ENCODE results near the gene OR2T4.

The OR2T4 gene, protein sequence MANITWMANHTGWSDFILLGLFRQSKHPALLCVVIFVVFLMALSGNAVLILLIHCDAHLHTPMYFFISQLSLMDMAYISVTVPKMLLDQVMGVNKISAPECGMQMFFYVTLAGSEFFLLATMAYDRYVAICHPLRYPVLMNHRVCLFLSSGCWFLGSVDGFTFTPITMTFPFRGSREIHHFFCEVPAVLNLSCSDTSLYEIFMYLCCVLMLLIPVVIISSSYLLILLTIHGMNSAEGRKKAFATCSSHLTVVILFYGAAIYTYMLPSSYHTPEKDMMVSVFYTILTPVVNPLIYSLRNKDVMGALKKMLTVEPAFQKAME

DNA sequence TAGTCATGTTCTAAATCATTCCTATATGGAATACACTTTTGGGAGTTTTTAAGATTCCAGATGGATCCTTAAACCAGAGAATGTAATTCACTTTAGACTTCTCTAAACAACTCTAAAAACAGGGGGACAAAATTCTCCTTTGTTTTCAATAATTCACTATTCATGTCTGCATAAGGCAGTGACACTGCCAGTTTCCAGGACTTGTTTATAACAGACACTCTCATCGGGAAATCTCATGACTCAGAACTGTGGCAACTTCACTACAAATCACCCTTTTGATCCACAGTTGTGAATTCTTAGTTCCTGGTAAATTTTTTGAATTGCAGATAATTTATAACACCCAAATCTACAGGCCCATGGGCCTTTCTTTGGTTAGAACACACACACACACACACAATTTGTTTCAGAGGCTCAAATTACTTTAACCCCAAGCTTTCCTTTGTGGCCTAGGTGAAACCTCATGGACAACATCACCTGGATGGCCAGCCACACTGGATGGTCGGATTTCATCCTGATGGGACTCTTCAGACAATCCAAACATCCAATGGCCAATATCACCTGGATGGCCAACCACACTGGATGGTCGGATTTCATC, at the start of gene OR2T4:
TSS of gene OR2T4 (plus strand) at position 545 of the 595 bp plus-strand sequence. CDS start at position 545, 0 bp downstream.
- Histone ChIP-seq H3K9me3 (ENCODE audit: control insufficient read depth, low read length) (peaks cover 9% of the 10 kb centered on the region), H3K9ac (ENCODE audit: low read length) (no peak within 1 kb of the TSS), H3K4me1 (ENCODE audit: control insufficient read depth, insufficient read depth, low read length) (no peaks in the 10 kb centered on the region), H3K27me3 (replicated peaks; ENCODE audit: control insufficient read depth, insufficient read depth, low read length) (no peaks in the 10 kb centered on the region), H3K4me3 (ENCODE audit: low read length) (no peak within 1 kb of the TSS), H3K36me3 (ENCODE audit: control insufficient read depth, insufficient read depth, low read length, severe bottlenecking) (no peaks in the 10 kb centered on the region)
- no peak for DNase-seq (ENCODE audit: low read depth)

GRCh38 chr1:248316796-248317195, 44.7 kb upstream of the OR2T4 start:
- no peak overlapping the region for H3K4me3 ChIP-seq (ENCODE audit: low read length)
- no peaks in the 10 kb centered on the region for H3K36me3 ChIP-seq (ENCODE audit: control insufficient read depth, insufficient read depth, low read length, severe bottlenecking)
- no peaks in the 10 kb centered on the region for H3K4me1 ChIP-seq (ENCODE audit: control insufficient read depth, insufficient read depth, low read length)
- no peak for DNase-seq (ENCODE audit: low read depth)
- no peak overlapping the region for H3K9ac ChIP-seq (ENCODE audit: low read length)
- H3K27me3 ChIP-seq (replicated peaks; ENCODE audit: control insufficient read depth, insufficient read depth, low read length): no peaks in the 10 kb centered on the region
- peaks cover 16% of the 10 kb centered on the region for H3K9me3 ChIP-seq (ENCODE audit: control insufficient read depth, low read length)

DNA sequence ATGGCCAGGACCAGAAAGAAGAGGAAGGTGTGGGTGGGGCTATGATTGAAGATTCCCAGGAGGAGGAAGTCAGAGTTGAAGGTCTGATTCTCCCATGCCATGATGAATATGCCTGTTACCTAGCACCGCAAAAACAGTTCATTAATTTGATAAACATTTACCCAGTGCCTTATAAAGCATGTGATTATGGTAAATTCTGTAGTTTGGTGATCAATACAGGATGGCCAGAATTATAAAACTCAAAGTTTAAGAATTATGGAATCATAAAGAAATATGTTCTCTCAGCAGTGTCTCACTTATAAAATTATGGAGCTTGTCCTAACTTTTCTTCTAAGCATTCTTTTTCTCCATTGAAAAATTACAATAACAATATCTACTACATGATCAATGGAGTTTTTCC, 37.0 kb upstream of the OR2T4 start, which contains the start of gene OR2M7:
TSS of gene OR2M7 (minus strand) at position 101 of the 400 bp plus-strand sequence. CDS start at position 101, 0 bp downstream.
- no peaks in the 10 kb centered on the region for H3K4me1 ChIP-seq (ENCODE audit: control insufficient read depth, insufficient read depth, low read length)
- H3K36me3 ChIP-seq (ENCODE audit: control insufficient read depth, insufficient read depth, low read length, severe bottlenecking): no peaks in the 10 kb centered on the region
- no peaks in the 10 kb centered on the region for H3K27me3 ChIP-seq (replicated peaks; ENCODE audit: control insufficient read depth, insufficient read depth, low read length)
- H3K9ac ChIP-seq (ENCODE audit: low read length): no peak within 1 kb of the TSS
- H3K9me3 ChIP-seq (ENCODE audit: control insufficient read depth, low read length): peaks cover 4% of the 10 kb centered on the region
- H3K4me3 ChIP-seq (ENCODE audit: low read length): no peak within 1 kb of the TSS
- DNase-seq (ENCODE audit: low read depth): no peak

DNA sequence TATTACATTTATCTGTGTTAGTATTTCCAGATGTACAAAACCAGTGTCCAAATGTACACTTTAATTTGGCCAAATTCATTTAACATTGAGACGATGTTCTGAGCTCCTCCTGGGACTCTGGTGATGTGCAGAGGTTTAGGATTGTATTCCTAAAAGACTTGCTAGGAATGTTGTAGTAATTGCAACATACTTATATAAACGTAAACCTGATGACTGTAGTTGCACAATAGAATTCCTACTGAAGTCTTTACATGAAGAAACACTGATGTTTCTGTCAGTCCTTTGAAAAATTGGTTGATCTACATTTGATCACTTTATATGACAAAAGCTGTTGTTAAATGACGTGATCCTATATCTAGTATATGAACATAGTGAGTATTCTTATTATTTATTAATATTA, 18.0 kb upstream of the OR2T4 start:
- Histone ChIP-seq H3K4me1 (ENCODE audit: control insufficient read depth, insufficient read depth, low read length) (no peaks in the 10 kb centered on the region), H3K9ac (ENCODE audit: low read length) (no peak overlapping the region), H3K36me3 (ENCODE audit: control insufficient read depth, insufficient read depth, low read length, severe bottlenecking) (no peaks in the 10 kb centered on the region), H3K27me3 (replicated peaks; ENCODE audit: control insufficient read depth, insufficient read depth, low read length) (no peaks in the 10 kb centered on the region), H3K9me3 (ENCODE audit: control insufficient read depth, low read length) (peaks cover 3% of the 10 kb centered on the region), H3K4me3 (ENCODE audit: low read length) (no peak overlapping the region)
- no peak for DNase-seq (ENCODE audit: low read depth)

DNA sequence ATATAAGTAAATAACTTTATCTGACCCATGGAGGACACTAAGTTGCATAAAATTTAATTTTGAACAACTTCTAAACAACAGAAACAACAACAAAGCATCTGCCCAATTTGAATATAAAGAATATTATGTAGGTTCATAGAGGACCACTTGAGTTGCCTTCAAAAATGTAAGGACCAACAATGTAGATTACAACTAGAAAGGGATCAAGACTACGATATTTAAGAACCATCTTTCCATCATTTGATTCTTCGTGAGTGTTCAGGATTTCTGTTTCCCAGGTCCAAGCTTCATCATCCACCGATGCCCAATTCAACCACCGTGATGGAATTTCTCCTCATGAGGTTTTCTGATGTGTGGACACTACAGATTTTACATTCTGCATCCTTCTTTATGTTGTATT, 13.0 kb upstream of the OR2T4 start, which contains the start of gene OR14C36:
TSS of gene OR14C36 (plus strand) at position 301 of the 400 bp plus-strand sequence. CDS start at position 301, 0 bp downstream.
- Histone ChIP-seq H3K4me1 (ENCODE audit: control insufficient read depth, insufficient read depth, low read length) (no peaks in the 10 kb centered on the region), H3K9ac (ENCODE audit: low read length) (no peak within 1 kb of the TSS), H3K9me3 (ENCODE audit: control insufficient read depth, low read length) (no peaks in the 10 kb centered on the region), H3K4me3 (ENCODE audit: low read length) (no peak within 1 kb of the TSS), H3K36me3 (ENCODE audit: control insufficient read depth, insufficient read depth, low read length, severe bottlenecking) (no peaks in the 10 kb centered on the region), H3K27me3 (replicated peaks; ENCODE audit: control insufficient read depth, insufficient read depth, low read length) (no peaks in the 10 kb centered on the region)
- no peak for DNase-seq (ENCODE audit: low read depth)

- H3K27me3 ChIP-seq (replicated peaks; ENCODE audit: control insufficient read depth, insufficient read depth, low read length): no peaks in the 10 kb centered on the region
- no peaks in the 10 kb centered on the region for H3K4me1 ChIP-seq (ENCODE audit: control insufficient read depth, insufficient read depth, low read length)
- H3K9me3 ChIP-seq (ENCODE audit: control insufficient read depth, low read length): peaks cover under 1% of the 10 kb centered on the region
- H3K36me3 ChIP-seq (ENCODE audit: control insufficient read depth, insufficient read depth, low read length, severe bottlenecking): no peaks in the 10 kb centered on the region
- no peak for DNase-seq (ENCODE audit: low read depth)
- H3K9ac ChIP-seq (ENCODE audit: low read length): no peak overlapping the region
- H3K4me3 ChIP-seq (ENCODE audit: low read length): no peak overlapping the region
These were observed 2.0 kb upstream of the OR2T4 start for GRCh38 chr1:248359415-248359814.

DNA sequence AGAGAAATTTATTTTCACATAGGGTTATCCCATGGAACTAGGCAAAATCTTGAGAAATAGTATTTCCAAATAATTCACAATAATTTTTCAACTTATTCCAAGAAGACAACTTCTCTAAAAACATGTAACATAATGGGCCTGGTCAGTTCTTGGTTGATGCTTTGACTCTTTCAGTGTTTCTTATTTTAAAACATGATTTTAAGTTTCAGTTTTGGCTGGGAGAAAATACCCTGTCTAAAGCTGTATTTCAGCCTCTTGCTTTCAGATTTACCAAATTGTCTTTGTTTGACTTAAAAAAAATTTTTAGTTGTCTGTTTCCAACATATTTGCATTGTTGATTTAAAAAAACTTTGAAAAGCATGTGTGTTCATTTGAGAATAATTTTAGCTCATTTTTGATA, 5.1 kb downstream of the OR2T4 start:
- Histone ChIP-seq H3K4me3 (ENCODE audit: low read length) (no peak overlapping the region), H3K9me3 (ENCODE audit: control insufficient read depth, low read length) (peaks cover 9% of the 10 kb centered on the region), H3K9ac (ENCODE audit: low read length) (no peak overlapping the region), H3K27me3 (replicated peaks; ENCODE audit: control insufficient read depth, insufficient read depth, low read length) (no peaks in the 10 kb centered on the region), H3K4me1 (ENCODE audit: control insufficient read depth, insufficient read depth, low read length) (no peaks in the 10 kb centered on the region), H3K36me3 (ENCODE audit: control insufficient read depth, insufficient read depth, low read length, severe bottlenecking) (no peaks in the 10 kb centered on the region)
- no peak for DNase-seq (ENCODE audit: low read depth)

GRCh38 chr1:248372394-248372793, 10.9 kb downstream of the OR2T4 start:
- H3K36me3 ChIP-seq (ENCODE audit: control insufficient read depth, insufficient read depth, low read length, severe bottlenecking): no peaks in the 10 kb centered on the region
- no peak overlapping the region for H3K9ac ChIP-seq (ENCODE audit: low read length)
- DNase-seq (ENCODE audit: low read depth): no peak
- H3K4me3 ChIP-seq (ENCODE audit: low read length): no peak overlapping the region
- H3K4me1 ChIP-seq (ENCODE audit: control insufficient read depth, insufficient read depth, low read length): no peaks in the 10 kb centered on the region
- H3K27me3 ChIP-seq (replicated peaks; ENCODE audit: control insufficient read depth, insufficient read depth, low read length): no peaks in the 10 kb centered on the region
- H3K9me3 ChIP-seq (ENCODE audit: control insufficient read depth, low read length): peaks cover 4% of the 10 kb centered on the region

GRCh38 chr1:248373761-248374160, 12.3 kb downstream of the OR2T4 start:
- Histone ChIP-seq H3K9ac (ENCODE audit: low read length) (no peak overlapping the region), H3K9me3 (ENCODE audit: control insufficient read depth, low read length) (peaks cover 4% of the 10 kb centered on the region), H3K4me3 (ENCODE audit: low read length) (no peak overlapping the region), H3K27me3 (replicated peaks; ENCODE audit: control insufficient read depth, insufficient read depth, low read length) (no peaks in the 10 kb centered on the region), H3K36me3 (ENCODE audit: control insufficient read depth, insufficient read depth, low read length, severe bottlenecking) (no peaks in the 10 kb centered on the region), H3K4me1 (ENCODE audit: control insufficient read depth, insufficient read depth, low read length) (no peaks in the 10 kb centered on the region)
- no peak for DNase-seq (ENCODE audit: low read depth)

DNA sequence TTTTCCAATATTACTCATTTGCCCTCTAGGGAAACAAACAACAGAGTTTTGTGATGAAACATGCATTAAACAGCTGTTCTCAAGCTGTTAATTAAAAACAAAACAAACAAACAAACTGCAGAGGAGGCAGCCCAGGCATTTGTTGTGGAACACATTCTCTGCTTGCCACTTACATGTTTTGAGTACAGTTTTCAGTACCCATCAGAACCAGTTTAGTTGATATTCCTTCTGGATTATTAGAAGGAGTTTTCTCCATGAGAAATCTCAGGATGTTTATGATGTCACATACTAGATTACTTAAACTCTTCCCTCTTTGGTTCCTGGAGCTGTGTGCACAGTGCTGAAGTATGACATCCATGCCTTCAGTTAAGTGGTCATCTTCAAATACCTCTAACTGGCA, 14.0 kb downstream of the OR2T4 start, which contains the start of gene OR2T6:
TSS of gene OR2T6 (plus strand) at position 301 of the 400 bp plus-strand sequence. CDS start 11,863 bp downstream, outside the sequence.
- DNase-seq (ENCODE audit: low read depth): no peak

DNA sequence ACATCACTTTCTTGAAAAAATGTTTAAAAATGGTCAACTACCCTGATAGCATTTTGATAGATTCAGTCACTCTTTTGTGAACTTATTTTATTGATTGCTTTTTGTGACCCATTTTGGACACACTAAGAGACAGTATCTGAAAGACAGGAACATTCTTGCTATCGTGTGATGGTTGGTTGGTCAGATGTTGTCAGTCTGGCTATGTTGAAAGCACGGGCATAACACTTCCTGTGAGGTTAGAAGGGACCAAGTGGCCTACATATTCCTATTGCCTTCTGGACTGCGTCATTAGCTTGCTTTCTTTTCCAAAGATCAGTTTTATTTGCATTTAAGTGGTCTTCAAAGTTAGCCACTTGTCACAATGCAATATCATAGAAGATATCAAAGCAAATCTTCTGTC, 15.5 kb downstream of the OR2T4 start:
- Histone ChIP-seq H3K4me3 (ENCODE audit: low read length) (no peak overlapping the region), H3K9me3 (ENCODE audit: control insufficient read depth, low read length) (peaks cover 4% of the 10 kb centered on the region), H3K4me1 (ENCODE audit: control insufficient read depth, insufficient read depth, low read length) (no peaks in the 10 kb centered on the region), H3K36me3 (ENCODE audit: control insufficient read depth, insufficient read depth, low read length, severe bottlenecking) (no peaks in the 10 kb centered on the region), H3K27me3 (replicated peaks; ENCODE audit: control insufficient read depth, insufficient read depth, low read length) (no peaks in the 10 kb centered on the region), H3K9ac (ENCODE audit: low read length) (no peak overlapping the region)
- DNase-seq (ENCODE audit: low read depth): no peak

More for the DNA sequence above, 14.0 kb downstream of the OR2T4 start, which contains the start of gene OR2T6:
- no peaks in the 10 kb centered on the region for H3K27me3 ChIP-seq (replicated peaks; ENCODE audit: control insufficient read depth, insufficient read depth, low read length)
- H3K36me3 ChIP-seq (ENCODE audit: control insufficient read depth, insufficient read depth, low read length, severe bottlenecking): no peaks in the 10 kb centered on the region
- peaks cover 4% of the 10 kb centered on the region for H3K9me3 ChIP-seq (ENCODE audit: control insufficient read depth, low read length)
- no peak within 1 kb of the TSS for H3K4me3 ChIP-seq (ENCODE audit: low read length)
- no peak within 1 kb of the TSS for H3K9ac ChIP-seq (ENCODE audit: low read length)
- no peaks in the 10 kb centered on the region for H3K4me1 ChIP-seq (ENCODE audit: control insufficient read depth, insufficient read depth, low read length)
